H1 (cell line): ENCODE measurements around the gene DGCR8. TPM values are rescaled to one million over a fixed set of nuclear protein-coding genes. Genes with fewer than 3 reads are reported as not detected.

Experiments
- CTCF ChIA-PET: fragments of 300-600 bp; sonication (Branson Sonifier 250); formaldehyde crosslinking; loops from one replicate; lab custom pipeline; 2021; ENCODE audit not compliant: partially characterized antibody; lab: Charles Lee
- POLR2A ChIA-PET: fragments of 300-600 bp; sonication (Branson Sonifier 250); formaldehyde crosslinking; loops from one replicate; lab custom pipeline; 2021; ENCODE audit warnings: inconsistent platforms; ENCODE audit not compliant: partially characterized antibody; lab: Charles Lee
- DNase-seq, 2 experiments: peaks; one replicate each; pipeline versions ENCODE4 v3.0.0 to v3.0.0-alpha.2; 2010 to 2022; ENCODE audit warnings: low spot score in 2 of 2, low read depth in 1 of 2, mixed read lengths in 1 of 2
- FAIRE-seq: peaks from 2 replicates; lab custom pipeline; 2011; peaks lifted over from hg19 to GRCh38; lab: Jason Lieb, UNC
- H2AFZ ChIP-seq: 2 replicates; pipeline ENCODE4 v1.8.1; 2012; ENCODE audit warnings: low read length, inconsistent platforms
- H2AK5ac ChIP-seq: 2 replicates; pipeline ENCODE4 v1.6.1; 2013; ENCODE audit warnings: low read depth, low read length
- H2BK120ac ChIP-seq: replicated peaks from 2 replicates; pipeline ENCODE3; 2013; ENCODE audit warnings: low read depth, low read length, inconsistent platforms
- H2BK12ac ChIP-seq: 2 replicates; pipeline ENCODE4 v1.6.1; 2013; ENCODE audit warnings: low read depth, low read length
- H2BK15ac ChIP-seq: 2 replicates; pipeline ENCODE4 v1.6.1; 2013; ENCODE audit warnings: low read length
- H2BK20ac ChIP-seq: 2 replicates; pipeline ENCODE4 v1.6.1; 2013; ENCODE audit warnings: low read length
- H2BK5ac ChIP-seq: 2 replicates; pipeline ENCODE4 v1.6.1; 2013; ENCODE audit warnings: low read depth, low read length
- H3K14ac ChIP-seq: 2 replicates; pipeline ENCODE4 v1.6.1; 2013; ENCODE audit warnings: inconsistent platforms; ENCODE audit not compliant: insufficient read length
- H3K18ac ChIP-seq: 2 replicates; pipeline ENCODE4 v1.6.1; 2013; ENCODE audit warnings: low read length; ENCODE audit errors: extremely low read depth
- H3K23ac ChIP-seq: 2 replicates; pipeline ENCODE4 v1.6.1; 2013; ENCODE audit warnings: inconsistent platforms; ENCODE audit not compliant: insufficient read length
- H3K23me2 ChIP-seq: 2 replicates; pipeline ENCODE4 v1.6.1; 2013; ENCODE audit warnings: low read depth, low read length
- H3K27ac ChIP-seq: 2 replicates; pipeline ENCODE4 v1.6.1; 2011; ENCODE audit warnings: low read depth, low read length, inconsistent platforms
- H3K27me3 ChIP-seq, 4 experiments: replicated peaks in 1 of 4; 1 replicate in 1 of 4; 2 replicates in 3 of 4; pipeline versions ENCODE4 v1.6.1 to v1.8.1; 2011 to 2013; ENCODE audit warnings: low read length in 3 of 4, mild to moderate bottlenecking in 3 of 4, inconsistent platforms in 2 of 4, mixed read lengths in 2 of 4, moderate library complexity in 1 of 4; ENCODE audit not compliant: control insufficient read depth in 3 of 4, insufficient read depth in 3 of 4; ENCODE audit errors: extremely low read depth in 1 of 4
- H3K36me3 ChIP-seq, 4 experiments: 2 replicates each; pipeline versions ENCODE4 v1.6.1 to v1.8.1; 2011 to 2013; ENCODE audit warnings: mild to moderate bottlenecking in 4 of 4, low read length in 3 of 4, moderate library complexity in 2 of 4, control low read depth in 1 of 4, inconsistent platforms in 1 of 4; ENCODE audit not compliant: insufficient read depth in 4 of 4, control insufficient read depth in 2 of 4
- H3K4ac ChIP-seq: replicated peaks from 2 replicates; pipeline ENCODE3; 2013; ENCODE audit warnings: low read length, low read depth, mixed read lengths, inconsistent platforms; ENCODE audit not compliant: insufficient read length
- H3K4me1 ChIP-seq, 4 experiments: replicated peaks in 1 of 4; 1 replicate in 1 of 4; 2 replicates in 3 of 4; pipeline versions ENCODE4 v1.6.1 to v1.8.1; 2011 to 2013; ENCODE audit warnings: low read length in 3 of 4, inconsistent platforms in 2 of 4, mixed read lengths in 1 of 4; ENCODE audit not compliant: insufficient read depth in 4 of 4, control insufficient read depth in 3 of 4
- H3K4me2 ChIP-seq, 2 experiments: 2 replicates each; pipeline versions ENCODE4 v1.6.1 to v1.8.1; 2011 to 2013; ENCODE audit warnings: low read depth in 2 of 2, low read length in 2 of 2, control low read depth in 1 of 2, inconsistent platforms in 1 of 2, mild to moderate bottlenecking in 1 of 2; ENCODE audit not compliant: insufficient read depth in 1 of 2
- H3K4me3 ChIP-seq, 4 experiments: fragments of 200-600, 300-600 bp in 1 of 4; sonication (generic), shearing (Covaris generic), sonication (Bioruptor Twin) in 1 of 4; 2 replicates each; pipeline versions ENCODE4 v1.5.1 to v1.8.1; 2011 to 2016; ENCODE audit warnings: low read length in 4 of 4, low read depth in 3 of 4, control low read depth in 2 of 4, inconsistent platforms in 2 of 4, mild to moderate bottlenecking in 2 of 4, mixed read lengths in 1 of 4, moderate library complexity in 1 of 4; ENCODE audit not compliant: insufficient read depth in 2 of 4; ENCODE audit errors: extremely low read depth in 1 of 4
- H3K56ac ChIP-seq: replicated peaks from 2 replicates; pipeline ENCODE3; 2013; ENCODE audit warnings: low read depth, mild to moderate bottlenecking, mixed read lengths, low read length, inconsistent platforms; ENCODE audit not compliant: insufficient read length
- H3K79me1 ChIP-seq: 2 replicates; pipeline ENCODE4 v1.6.1; 2013; ENCODE audit warnings: low read depth, low read length, control low read depth
- H3K79me2 ChIP-seq, 2 experiments: 2 replicates each; pipeline versions ENCODE4 v1.6.1 to v1.8.1; 2012 to 2013; ENCODE audit warnings: low read length in 2 of 2, mild to moderate bottlenecking in 2 of 2, inconsistent platforms in 1 of 2; ENCODE audit not compliant: insufficient read depth in 2 of 2, control insufficient read depth in 1 of 2
- H3K9ac ChIP-seq, 4 experiments: replicated peaks in 1 of 4; 1 replicate in 1 of 4; 2 replicates in 3 of 4; pipeline versions ENCODE4 v1.6.1 to v1.8.1; 2011 to 2013; ENCODE audit warnings: low read depth in 3 of 4, low read length in 3 of 4, control low read depth in 2 of 4, mild to moderate bottlenecking in 2 of 4, moderate library complexity in 2 of 4, inconsistent platforms in 1 of 4; ENCODE audit errors: extremely low read depth in 1 of 4
- H3K9me3 ChIP-seq, 2 experiments: 2 replicates each; pipeline versions ENCODE4 v1.6.1 to v1.8.1; 2012 to 2013; ENCODE audit warnings: mild to moderate bottlenecking in 2 of 2, moderate library complexity in 2 of 2, control low read depth in 1 of 2, inconsistent platforms in 1 of 2, low read depth in 1 of 2, low read length in 1 of 2, mixed read lengths in 1 of 2; ENCODE audit not compliant: insufficient read depth in 2 of 2
- H4K20me1 ChIP-seq, 2 experiments: replicated peaks in 1 of 2; 2 replicates each; pipeline versions ENCODE3 to v1.8.1; 2011 to 2013; ENCODE audit warnings: inconsistent platforms in 2 of 2, low read length in 2 of 2, mild to moderate bottlenecking in 1 of 2; ENCODE audit not compliant: insufficient read depth in 2 of 2, control insufficient read depth in 1 of 2
- H4K5ac ChIP-seq: 2 replicates; pipeline ENCODE4 v1.6.1; 2013; ENCODE audit warnings: low read length, low read depth, mixed read lengths, inconsistent platforms; ENCODE audit not compliant: insufficient read length
- H4K8ac ChIP-seq: 2 replicates; pipeline ENCODE4 v1.8.0; 2013; ENCODE audit warnings: mild to moderate bottlenecking, moderate library complexity, low read length, inconsistent platforms; ENCODE audit not compliant: insufficient read depth; ENCODE audit errors: extremely low read depth
- H4K91ac ChIP-seq: replicated peaks from 2 replicates; pipeline ENCODE3; 2013; ENCODE audit warnings: low read length, mixed read lengths, inconsistent platforms; ENCODE audit not compliant: insufficient read length
- RBBP5 ChIP-seq: IDR thresholded peaks from 2 replicates; pipeline ENCODE4 v1.7.1; 2012; ENCODE audit warnings: low read depth, mild to moderate bottlenecking, inconsistent platforms, low read length, moderate library complexity, borderline replicate concordance
- RXRA ChIP-seq: IDR thresholded peaks from 2 replicates; pipeline ENCODE4 v1.6.1; 2011; ENCODE audit warnings: low read depth, mild to moderate bottlenecking, low read length, moderate library complexity; ENCODE audit not compliant: insufficient read depth
- SAP30 ChIP-seq: fragments of 300-600 bp; sonication (generic); IDR thresholded peaks from 2 replicates; pipeline ENCODE4 v1.7.1; 2012; ENCODE audit warnings: low read length, moderate library complexity, mild to moderate bottlenecking, inconsistent platforms; ENCODE audit not compliant: insufficient read depth, insufficient replicate concordance
- TEAD4 ChIP-seq: IDR thresholded peaks from 2 replicates; pipeline ENCODE4 v1.6.1; 2012; ENCODE audit warnings: low read depth, low read length, inconsistent platforms, mixed read lengths
- USF2 ChIP-seq: IDR thresholded peaks from 2 replicates; pipeline ENCODE4 v1.6.1; 2011; ENCODE audit warnings: low read length, improper control_type of control experiment
- whole genome bisulfite sequencing, 2 experiments: shearing (Covaris generic) in 1 of 2; methylation state at CpG; one replicate each; pipeline versions ENCODE4 v1.1.6 to v1.1.7; 2013 to 2015; ENCODE audit warnings: low lambda C conversion rate in 2 of 2, mixed read lengths in 2 of 2, inconsistent platforms in 1 of 2, low coverage in 1 of 2, missing lambda C conversion rate in 1 of 2; ENCODE audit not compliant: insufficient replicate concordance in 2 of 2, insufficient coverage in 1 of 2, insufficient read length in 1 of 2; ENCODE audit errors: extremely low coverage in 1 of 2, missing lambda C conversion rate in 1 of 2; 5-methylcytosine and 5-hydroxymethylcytosine counted together
- polyA plus RNA-seq, 7 experiments: library from polyadenylated mRNA; depleted of rRNA in 3 of 7; stranded (reverse) in 5 of 7; unstranded in 2 of 7; fragments of >200 nt in 5 of 7; fragments of 200-250 nt in 2 of 7; gene quantifications; 1 replicate in 5 of 7; 2 replicates in 1 of 7; 4 replicates in 1 of 7; pipeline versions ENCODE4 v1.2.1 to v1.2.3, GENCODE V29; 2011 to 2013; ENCODE audit warnings: missing spikeins in 2 of 7, mixed read lengths in 2 of 7
- total RNA-seq: library from RNA; stranded (reverse); fragmentation: NEBNext Ultra II Directional; extraction: Animal tissue kit (Norgen Biotek cat#: 25700); gene quantifications from 2 replicates; pipeline ENCODE4 v1.2.1, GENCODE V29; 2021

DGCR8 gene
- total and polyA plus RNA-seq, 2 of the 8 experiments (the other 6 are each of a cell fraction or from before 2014, with no cell fraction given): 23.7 to 43.7 TPM

GRCh38 chr22:20090730-20091240 lies 10.7 kb downstream of the DGCR8 start:
- Histone ChIP-seq H3K18ac (no peak overlapping the region), H4K91ac (no peak overlapping the region), H3K36me3 (peaks cover 78 to 97% (median 94%) of the 10 kb centered on the region in 4 experiments), H3K27me3 (no peaks in the 10 kb centered on the region), H2BK5ac (no peak overlapping the region), H3K4me1 (no peaks in the 10 kb centered on the region), H3K79me2 (peaks cover 0 to 17% of the 10 kb centered on the region in 2 experiments; a peak in 2 of 4 replicates), H3K4ac (no peak overlapping the region), H3K23ac (no peak overlapping the region), H3K14ac (no peak overlapping the region), H2BK15ac (no peak overlapping the region), H3K9me3 (no peaks in the 10 kb centered on the region; a peak in 1 of 4 replicates), H3K23me2 (no peaks in the 10 kb centered on the region), H4K20me1 (peaks cover 18 to 46% of the 10 kb centered on the region in 2 experiments), H2BK12ac (no peak overlapping the region), H3K4me2 (no peak overlapping the region), H2AFZ (no peak overlapping the region), H3K79me1 (peaks cover 18% of the 10 kb centered on the region), H4K8ac (no peak overlapping the region), H3K4me3 (no peak overlapping the region), H2BK120ac (no peak overlapping the region), H3K9ac (no peak overlapping the region), H3K27ac (no peak overlapping the region), H2BK20ac (no peak overlapping the region), H2AK5ac (no peak overlapping the region), H4K5ac (no peak overlapping the region), H3K56ac (no peak overlapping the region)
- FAIRE-seq (no peak), DNase-seq (no peak)
- CTCF ChIA-PET: interaction anchor here (0.6 to 1.3 kb wide), 4 partner anchors 14 to 127 kb away, joined by 3 to 7 read pairs (median 4); no protein-coding TSS in a partner anchor
- TF ChIP-seq RBBP5 (no peak), TEAD4 (no peak), USF2 (no peak), SAP30 (no peak), RXRA (no peak)
- POLR2A ChIA-PET: interaction anchor here (1.6 to 29.4 kb wide), 3 partner anchors 10 to 35 kb away, joined by 5 to 598 read pairs (median 6); partner anchors contain the start of genes RANBP1 and TRMT2A
- 90% methylated on average over 9 of the region's 9 CpGs; no CpG with 5 or more reads in 1 of the 2 experiments for whole genome bisulfite sequencing, 2 experiments
